GM18867 (cell line): ENCODE results near the gene PNISR.
A peak's percentile ranks its signal among the peaks of the same experiment; 100 is the strongest.

Experiments used
- ATAC-seq: cut with Tn5 transposase; IDR thresholded peaks from one replicate; pipeline ENCODE4 v1.9.1; 2021; ENCODE audit warnings: mild to moderate bottlenecking, moderate library complexity; ENCODE audit not compliant: unreplicated experiment

Gene PNISR

DNA sequence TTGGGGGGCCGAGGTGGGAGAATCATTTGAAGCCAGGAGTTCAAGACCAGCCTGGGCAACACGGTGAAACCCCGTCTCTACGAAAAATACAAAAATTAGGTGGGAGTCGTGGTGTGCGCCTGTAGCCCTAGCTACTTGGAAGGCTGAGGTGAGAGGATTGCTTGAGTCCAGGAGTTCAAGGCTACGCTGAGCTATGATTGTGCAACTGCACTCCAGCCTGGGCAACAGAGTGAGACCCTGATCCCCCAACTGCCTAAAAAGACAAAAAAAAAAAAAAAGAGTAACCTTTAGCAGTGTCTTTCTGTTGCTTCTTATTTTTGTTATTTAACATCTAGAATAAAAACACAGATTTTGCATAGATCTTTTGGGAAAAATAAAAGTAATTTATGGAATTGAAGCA is 18.0 kb downstream of the PNISR start:
- ATAC-seq = no peak

GRCh38 chr6:99402448-99402847 is 22.7 kb downstream of the PNISR start:
- no peak for ATAC-seq

DNA sequence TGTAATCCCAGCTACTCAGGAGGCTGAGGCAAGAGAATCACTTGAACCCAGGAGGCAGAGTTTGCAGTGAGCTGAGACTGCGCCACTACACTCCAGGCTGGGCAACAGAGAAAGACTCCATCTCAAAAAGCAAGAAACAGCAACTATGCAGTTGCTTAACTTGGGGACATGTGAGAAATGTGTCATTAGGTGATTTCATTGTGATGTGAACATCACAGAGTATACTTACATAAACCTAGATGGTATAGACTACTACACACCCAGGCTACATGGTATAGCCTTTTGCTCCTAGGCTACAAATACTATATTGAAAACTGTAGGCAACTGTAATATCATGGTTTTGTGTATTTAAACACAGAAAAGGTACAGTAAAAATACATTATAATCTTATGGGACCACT is 27.8 kb downstream of the PNISR start:
- no peak for ATAC-seq

GRCh38 chr6:99393698-99394531 is 31.2 kb downstream of the PNISR start, which contains the start of gene COQ3:
Gene COQ3 (minus strand): TSS chr6:99394195. CDS start chr6:99394179, 16 bp downstream.
- ATAC-seq = peak; percentile 81

DNA sequence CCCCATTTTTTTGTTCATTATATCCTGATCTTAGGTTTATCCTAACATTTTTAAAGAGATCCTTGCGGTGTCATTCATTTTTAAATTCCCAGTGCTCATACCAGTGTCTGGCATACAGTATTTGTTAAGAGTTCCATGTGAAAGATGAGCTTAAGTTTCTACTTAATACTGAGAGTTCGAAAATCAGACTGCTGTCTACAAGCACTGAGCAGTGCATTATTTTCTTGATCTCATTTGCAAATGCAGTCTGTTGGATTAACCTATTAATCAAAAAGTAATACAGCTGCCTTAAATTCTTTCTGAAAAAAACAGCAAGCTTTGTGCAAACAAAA is 31.8 kb downstream of the PNISR start:
- peak; percentile 24 for ATAC-seq

- no peak for ATAC-seq
Measured at GRCh38 chr6:99390896-99391295, 34.2 kb downstream of the PNISR start.

DNA sequence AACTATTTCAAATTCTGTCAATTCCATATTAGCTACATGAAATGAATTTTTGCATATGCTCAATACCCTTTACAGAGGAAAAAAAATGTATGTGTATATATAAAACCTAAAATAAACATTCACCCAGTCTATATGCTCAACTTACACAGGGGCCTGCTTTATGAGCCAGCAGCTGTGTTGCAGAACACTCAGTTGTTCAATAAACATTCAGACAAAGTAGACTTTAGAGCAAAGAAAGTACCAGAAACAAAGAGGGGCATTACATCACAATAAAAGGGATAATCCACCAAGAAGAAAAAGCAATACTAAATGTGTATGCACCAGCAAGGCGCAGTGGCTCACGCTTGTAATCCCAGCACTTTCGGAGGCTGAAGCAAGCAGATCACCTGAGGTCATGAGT is 40.6 kb downstream of the PNISR start:
- ATAC-seq = no peak

DNA sequence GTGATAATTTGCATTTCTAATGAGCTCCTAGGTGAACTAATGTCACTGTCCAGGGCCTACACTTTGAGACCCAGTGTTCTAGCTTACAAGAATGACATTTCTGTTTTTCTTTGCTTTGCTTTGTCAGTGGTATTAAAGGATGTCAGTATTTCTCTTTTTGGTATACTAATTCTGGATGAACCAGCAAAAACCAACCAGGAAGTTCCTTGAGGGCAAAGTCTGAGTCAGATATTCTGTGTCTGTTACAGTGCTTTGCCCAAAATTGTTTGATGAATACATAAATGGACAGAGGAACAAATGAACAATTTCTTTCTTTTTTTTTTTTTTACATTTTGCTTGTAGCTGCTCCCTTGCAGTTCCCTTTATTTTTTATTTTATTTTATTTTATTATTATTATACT is 46.5 kb downstream of the PNISR start:
- ATAC-seq = no peak

DNA sequence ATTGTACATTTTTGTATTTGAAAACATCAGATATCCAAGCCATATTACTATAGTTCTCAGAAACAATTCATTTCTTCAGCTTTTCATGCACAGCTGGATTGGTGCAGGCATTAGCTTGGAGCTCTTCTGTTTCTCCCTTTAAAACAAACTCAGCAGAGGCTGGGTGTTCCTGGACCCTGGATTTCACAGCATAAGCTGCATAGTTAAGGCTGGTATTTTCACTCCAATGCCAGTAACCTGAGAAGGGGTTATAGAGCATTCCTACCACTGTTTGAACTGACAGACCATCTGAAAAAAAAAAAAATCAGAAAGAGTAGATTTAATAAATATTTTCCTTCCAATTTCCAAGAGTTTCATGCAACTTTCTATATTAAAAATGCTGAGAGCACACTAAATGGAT is 55.6 kb downstream of the PNISR start:
- no peak for ATAC-seq

- no peak for ATAC-seq
Measured at GRCh38 chr6:99366852-99367251, 58.3 kb downstream of the PNISR start.

- peak; percentile 90 for ATAC-seq
Measured at GRCh38 chr6:99364026-99364425, 61.1 kb downstream of the PNISR start.

- ATAC-seq = peak; percentile 38
Measured at GRCh38 chr6:99362678-99363268, 62.3 kb downstream of the PNISR start.

DNA sequence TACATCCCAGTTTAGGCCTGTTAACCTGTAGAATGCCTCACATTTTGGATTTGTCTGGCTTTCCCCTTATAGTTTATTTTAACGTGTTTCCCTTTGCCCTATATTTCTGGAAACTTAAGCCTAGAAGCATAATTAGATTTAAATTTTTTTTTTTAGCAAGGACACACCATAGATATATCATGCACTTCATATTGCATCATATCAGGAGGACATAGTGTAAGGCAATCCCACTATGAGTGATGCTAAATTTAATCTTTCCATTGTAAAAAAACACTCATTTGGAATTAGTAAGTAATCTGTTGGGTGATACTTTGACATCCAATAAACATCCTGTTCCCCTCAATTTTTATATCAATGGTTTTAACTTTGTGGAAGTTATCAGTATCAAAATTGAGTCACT is 65.3 kb downstream of the PNISR start:
- no peak for ATAC-seq

- ATAC-seq = no peak
Measured at GRCh38 chr6:99356641-99357040, 68.5 kb downstream of the PNISR start.

GRCh38 chr6:99354983-99355382 is 70.1 kb downstream of the PNISR start:
- no peak for ATAC-seq

GRCh38 chr6:99353126-99353525 is 72.0 kb downstream of the PNISR start:
- no peak for ATAC-seq

DNA sequence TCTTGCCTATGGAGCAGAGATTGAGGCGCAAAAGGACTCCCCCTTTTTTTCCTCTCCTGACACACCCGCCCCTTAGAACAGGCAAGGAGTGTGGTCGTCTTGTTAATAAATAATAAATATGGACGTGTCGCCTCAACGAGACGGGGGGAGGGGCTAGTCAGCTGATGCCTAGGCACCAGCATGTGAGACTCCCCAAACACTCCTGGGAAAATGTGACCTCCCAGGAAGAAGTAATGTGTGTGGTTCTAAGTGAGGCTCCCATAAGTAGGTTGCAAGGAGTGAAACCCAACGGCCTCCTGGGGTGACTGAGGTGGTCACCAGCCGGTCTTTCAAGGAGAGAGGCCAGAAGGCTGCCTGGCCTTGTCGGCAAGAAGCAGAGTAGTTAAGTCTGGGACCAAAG is 74.5 kb downstream of the PNISR start:
- ATAC-seq = no peak

GRCh38 chr6:99349171-99350141 is 75.7 kb downstream of the PNISR start, which contains the start of gene FAXC:
Gene FAXC (minus strand): TSS chr6:99349674. CDS start chr6:99349372, 302 bp downstream.
- peak; percentile 61 for ATAC-seq

DNA sequence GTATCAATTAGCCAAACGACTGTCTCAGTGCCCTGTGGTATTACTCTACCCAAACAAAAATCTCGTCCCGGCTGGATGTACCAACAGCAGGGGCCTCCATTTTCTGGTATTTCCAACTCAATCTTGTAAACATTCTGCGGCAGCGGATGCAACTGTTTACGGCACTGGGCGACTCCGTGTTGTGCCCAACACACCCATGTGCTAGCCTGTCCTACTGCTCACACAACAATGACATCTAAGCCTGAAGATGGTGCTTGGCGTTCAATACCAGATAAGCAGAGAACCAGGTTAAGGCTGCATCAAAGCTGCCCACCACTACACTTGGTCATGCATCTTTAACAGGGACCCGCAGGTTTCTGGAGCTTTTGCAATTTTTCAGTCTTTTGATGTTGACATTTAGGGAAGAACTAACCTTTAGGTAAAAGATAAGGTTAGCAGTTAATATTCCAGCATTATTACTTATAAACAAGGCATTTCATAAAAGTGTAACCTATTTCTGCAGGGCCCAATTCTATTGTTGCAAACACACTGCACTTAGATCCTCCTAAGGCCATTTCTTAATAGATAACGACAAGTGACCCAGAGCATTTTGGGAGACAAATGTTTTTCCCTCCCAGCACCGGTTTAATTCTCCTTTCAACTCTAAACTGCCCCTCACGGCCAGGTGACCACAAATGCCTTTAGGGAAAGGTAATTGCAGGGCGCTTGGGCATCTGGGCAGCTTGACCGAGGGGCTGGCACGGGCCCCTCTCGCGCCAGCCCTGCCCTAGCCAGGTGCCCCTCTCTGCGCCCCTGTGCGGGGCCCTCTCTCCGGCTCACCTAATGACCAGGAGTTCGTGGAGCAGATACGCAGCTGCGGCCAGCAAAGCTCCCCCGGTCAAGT is 76.6 kb downstream of the PNISR start:
- no peak for ATAC-seq
